Inflammatory macrophage treated with lipopolysaccharide for 4 hours (primary cell): ENCODE results near the gene YPEL2.

Experiments
- DNase-seq: peaks from one replicate; pipeline ENCODE4 v3.0.0-alpha.2; 2020

YPEL2 gene

DNA sequence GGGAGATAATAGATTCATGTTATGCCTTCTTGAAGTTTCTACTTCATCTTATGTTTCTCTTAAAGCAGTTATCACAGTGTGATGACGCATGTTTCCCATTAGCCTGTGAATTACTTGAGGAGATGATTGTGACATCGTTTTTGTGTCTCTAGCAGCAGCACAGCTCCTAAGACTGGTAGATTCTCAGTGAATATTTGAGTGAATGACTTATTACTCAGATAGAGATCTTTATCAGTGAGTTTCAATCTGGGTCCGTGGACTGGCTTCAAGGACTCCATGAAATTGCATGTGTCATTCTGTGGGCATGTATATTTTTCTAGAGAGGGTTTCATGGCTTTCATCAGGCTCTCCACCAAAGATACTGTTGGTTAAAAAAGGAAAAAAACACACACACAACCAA lies 29.9 kb downstream of the YPEL2 start:
- DNase-seq = peak; percentile 57

DNA sequence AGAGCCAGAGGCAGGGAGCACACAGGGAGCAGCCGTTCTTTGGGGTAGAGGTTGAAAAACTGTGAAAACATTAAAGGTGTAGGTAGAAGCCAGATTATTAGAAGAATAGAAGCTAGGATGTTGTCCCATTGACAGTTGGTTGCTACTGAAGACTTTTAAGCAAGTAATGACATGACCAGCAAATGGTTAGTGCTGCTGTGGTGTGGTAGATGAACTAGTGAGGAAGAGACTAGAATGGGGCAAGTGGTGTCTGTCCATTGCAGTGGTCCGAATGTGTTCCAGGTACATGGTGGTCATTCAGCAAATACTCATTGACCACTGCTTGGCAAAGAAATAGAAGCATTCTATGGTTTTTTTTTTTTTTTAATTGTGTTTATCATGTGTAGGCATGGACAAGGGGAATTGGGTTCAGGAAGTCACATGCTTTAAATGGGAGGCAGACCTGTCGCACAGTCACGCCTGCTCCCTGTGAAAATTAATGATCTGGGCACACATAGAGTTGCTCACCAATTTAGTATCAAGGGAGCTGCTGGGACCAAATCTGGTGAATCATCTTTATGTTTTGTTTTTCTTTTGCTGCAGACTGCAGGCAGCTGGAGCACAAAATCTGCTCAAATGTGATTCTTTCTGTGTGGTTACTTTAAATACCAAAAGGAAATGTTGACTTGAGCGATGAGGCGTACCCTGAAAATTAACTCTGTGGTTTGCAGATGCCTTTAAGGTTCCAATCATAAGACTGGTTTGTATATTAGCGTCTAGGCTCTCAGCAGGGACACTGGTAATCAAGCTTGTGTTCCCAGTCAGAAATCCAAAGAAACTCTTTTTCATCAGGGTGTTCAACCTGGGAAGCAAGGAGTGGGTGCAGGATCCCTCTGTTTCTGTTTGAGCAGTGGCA lies 30.7 kb downstream of the YPEL2 start:
- peak; percentile 8 for DNase-seq

- DNase-seq = no peak
Measured at GRCh38 chr17:59362811-59363205, 31.4 kb downstream of the YPEL2 start.

DNA sequence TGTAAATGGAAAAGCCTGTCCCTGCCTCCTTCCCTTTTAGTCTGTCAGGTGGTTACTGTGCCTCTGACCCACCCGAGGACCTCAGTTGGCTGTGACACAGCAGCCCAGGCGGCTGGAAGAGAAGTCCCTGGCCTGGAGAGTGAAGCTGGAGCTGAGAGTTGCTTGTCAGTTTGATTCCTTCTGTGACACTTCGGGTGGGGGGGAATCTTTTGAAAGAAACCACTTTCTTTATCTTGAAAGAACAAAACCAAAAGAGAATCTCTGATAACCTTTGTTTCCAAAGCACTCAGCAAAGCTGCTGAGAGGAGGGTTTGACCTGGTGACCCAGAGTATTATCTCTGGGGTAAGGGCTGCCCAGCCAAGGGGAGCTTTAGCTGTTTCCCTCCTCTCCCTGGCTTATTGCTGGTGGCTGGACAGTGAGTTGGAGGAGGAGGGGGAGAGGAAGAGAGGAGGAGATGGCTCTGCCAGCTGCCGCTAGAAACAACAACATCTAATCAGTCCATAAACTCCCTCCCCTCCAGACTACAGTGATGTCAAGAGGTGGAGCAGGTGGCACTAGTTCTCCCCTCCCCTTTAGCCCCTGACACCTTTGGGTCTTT lies 34.0 kb downstream of the YPEL2 start:
- peak; percentile 59 for DNase-seq

DNA sequence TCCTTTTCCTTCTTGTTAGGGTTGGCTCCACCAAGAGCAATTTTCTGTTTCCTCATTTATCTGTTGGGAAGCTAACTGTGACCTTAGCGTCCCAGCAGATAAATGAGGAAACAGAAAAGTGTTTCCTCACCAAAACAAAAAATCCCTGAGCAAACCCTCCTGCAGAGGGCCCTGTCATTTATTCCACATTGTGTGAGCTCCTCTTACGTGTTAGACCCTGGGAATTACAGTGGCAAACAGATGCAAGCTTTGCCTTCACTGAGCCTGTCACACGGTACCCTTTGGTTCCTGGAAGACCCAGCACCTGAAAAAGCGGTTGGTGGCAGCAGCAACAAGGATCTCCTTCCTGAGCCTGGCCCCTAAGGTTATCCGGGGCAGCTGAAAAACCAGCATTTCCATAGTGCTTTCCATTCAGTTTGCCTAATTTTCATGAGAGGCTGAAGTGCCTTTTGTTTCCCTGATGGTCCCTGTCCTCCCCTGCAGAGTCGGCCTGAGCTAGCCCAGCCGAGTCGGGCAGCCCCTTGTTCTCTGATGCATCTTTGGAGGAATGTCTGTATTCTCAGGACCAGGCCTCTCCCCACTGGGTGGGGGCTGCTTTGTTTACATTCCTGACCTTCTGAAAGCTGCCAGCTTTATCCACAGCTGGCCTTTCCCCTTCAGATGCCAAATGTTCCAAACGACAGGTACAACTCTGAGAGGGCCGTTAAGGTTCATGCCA lies 34.7 kb downstream of the YPEL2 start:
- peak; percentile 93 for DNase-seq

- peak; percentile 29 for DNase-seq
Measured at GRCh38 chr17:59366773-59367656, 35.6 kb downstream of the YPEL2 start.

DNA sequence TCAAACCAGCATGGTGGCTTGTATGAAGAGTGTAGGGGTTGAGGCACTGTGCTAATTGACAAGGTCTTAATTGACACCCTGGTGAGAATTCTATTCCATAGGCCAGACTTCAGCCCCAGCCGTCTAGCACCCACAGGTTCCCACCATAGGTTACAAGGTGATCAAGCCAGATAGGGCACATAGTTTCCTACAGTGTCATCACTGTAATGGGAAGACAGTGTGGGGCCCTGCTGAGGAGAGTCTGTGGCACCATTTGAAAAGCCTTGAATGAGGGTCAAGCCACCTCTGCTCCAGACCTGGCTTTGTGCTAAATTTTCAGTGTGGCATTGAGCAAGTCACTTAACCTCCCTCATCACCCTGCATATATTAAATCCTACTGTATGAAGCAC lies 36.2 kb downstream of the YPEL2 start:
- DNase-seq = no peak

DNA sequence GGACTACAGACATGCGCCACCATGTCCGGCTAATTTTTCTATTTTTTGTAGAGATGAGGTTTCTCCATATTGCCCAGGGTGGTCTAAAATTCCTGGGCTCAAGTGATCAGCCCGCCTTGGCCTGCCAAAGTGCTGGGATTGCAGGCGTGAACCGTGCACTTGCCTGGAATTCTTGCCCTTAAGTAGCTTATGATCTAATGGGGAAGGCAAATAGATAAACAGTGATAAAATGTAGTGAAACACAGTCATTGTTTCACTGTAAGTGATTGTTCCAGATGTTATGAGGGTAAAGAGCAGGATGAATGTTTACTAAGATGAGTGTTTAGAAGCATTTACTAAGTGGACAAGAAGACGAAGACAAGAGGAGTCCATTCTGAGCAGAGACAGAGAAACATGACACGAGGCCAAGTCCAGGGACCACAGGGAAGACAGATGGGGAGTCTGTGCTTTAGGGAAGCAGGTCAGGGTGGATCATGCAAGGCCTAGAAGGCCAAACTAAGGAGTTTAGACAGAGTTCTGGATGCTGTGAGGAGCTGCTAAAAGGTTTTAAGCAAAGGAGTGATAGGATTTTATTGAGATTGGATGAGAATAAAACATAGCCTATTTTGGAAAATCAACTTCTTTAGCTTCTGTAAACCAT lies 36.9 kb downstream of the YPEL2 start:
- no peak for DNase-seq

DNA sequence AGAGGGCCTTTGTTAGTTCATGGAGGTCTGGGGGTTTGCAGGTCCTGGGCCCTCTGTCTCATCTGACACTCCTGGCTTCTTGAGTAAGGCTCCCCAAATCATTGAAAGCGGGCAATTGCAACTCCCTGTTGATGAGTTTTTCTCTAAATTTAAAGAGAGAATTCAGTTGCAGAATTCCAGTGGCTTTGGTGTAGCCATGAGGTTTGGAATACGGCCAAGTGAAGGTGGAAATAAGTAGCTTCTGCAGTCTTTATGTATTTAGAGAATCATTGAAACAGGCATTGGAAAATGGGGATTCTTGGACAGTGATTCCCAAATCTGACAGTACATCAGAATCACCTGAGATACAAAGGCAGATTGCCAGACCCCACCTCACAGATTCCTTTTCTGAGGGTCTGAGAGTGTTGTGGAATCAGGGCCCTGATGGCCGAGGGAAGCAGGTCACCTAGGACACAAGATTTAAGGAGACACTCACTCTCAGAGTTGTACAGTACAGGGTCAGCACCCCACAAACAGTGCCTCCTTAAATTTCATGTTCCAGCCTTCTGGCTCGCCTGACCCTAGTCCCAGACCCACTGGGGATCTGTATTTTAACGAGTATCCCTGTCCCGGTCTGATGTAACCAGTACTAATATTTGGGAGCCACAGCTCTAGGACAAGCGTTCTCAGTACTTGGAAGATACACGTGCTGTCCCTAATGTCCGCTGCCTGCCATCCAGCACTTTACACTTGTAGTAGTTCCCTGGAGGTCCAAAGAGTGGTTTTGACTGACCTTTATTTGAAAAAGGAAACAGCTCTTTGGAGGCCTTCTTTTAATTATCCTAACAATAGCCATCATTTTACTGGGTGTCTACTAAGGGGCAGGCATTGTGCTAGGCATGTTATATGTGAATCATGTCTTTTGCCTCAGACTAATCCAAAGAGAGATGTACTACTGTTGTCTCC lies 37.8 kb downstream of the YPEL2 start:
- no peak for DNase-seq

DNA sequence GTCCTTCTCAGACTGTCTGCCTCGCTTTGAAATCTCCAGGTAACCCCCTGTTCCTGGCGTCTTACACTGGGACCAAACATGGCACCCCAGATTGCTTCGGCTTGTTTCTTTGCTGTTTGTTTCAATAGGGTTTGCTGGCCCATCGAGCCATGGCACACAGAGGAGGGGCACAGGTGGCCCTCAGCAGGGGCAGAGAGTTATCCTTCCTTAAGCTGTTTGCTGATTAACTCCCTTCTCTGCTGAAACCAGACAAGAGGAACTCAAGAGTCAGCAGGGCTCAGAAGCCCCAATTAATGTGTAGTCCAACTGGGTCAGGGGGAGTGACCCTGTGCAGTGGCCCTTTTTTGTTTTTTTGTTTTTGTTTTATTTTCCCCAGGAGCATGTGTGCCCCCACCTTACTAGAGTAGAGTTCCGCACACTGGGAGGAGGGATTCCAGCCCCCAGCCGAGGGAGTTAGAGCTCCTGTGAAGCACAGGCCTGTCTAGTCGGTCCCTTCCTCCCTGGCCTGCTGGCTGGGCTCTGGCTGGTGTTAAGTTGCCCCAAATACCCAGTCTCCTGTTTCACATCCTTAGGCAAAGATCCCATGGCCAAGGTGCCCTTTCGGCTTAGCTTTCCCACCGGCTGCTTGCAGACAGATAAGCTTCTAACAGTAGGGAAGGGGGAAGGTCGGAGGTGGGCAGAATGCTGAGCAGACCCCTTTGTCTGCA lies 39.3 kb downstream of the YPEL2 start:
- DNase-seq = peak; percentile 15

GRCh38 chr17:59371416-59372100 lies 40.1 kb downstream of the YPEL2 start:
- no peak for DNase-seq

- peak; percentile 96 for DNase-seq
Measured at GRCh38 chr17:59372138-59372751, 40.8 kb downstream of the YPEL2 start.

GRCh38 chr17:59373882-59374495 lies 42.5 kb downstream of the YPEL2 start:
- peak; percentile 96 for DNase-seq

- DNase-seq = peak; percentile 54
Measured at GRCh38 chr17:59374612-59375011, 43.2 kb downstream of the YPEL2 start.

DNA sequence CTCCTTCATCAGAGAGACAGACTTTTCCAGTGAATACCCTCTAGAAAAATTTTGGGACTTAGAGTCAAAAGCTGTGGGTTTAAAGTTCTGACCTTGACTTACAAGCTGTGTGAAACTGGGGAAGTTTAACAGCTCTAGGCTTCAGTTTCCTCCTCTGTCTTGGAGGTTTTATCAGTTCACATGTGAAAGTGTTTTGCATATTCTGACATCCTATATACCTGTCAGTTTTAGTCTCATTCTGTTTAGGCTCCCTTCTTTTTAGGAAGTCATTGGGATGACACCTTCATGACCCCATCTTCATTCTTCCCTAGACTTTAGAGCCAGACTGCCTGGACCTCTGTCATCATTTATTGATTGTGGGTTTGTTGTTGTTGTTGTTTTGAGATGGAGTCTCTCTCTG lies 44.4 kb downstream of the YPEL2 start:
- peak; percentile 52 for DNase-seq

DNA sequence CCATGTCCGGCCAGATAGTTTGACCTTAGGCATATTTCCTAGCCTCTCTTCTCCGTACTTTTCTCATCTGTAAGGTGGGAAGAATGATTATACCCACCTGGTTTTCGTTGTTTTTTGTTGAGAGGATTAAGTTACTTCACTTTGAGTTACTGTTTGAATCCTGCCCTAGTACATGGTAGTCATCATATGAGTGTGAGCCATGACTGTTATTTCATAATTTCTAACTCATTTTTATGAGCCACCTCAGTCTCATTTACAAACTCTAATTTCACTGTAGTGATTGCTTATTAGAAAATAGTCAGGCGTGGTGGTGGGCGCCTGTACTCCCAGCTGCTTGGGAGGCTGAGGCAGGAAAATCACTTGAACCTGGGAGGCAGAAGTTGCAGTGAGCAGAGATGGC lies 45.1 kb downstream of the YPEL2 start:
- DNase-seq = peak; percentile 65

- no peak for DNase-seq
Measured at GRCh38 chr17:59377410-59377809, 46.0 kb downstream of the YPEL2 start.

DNA sequence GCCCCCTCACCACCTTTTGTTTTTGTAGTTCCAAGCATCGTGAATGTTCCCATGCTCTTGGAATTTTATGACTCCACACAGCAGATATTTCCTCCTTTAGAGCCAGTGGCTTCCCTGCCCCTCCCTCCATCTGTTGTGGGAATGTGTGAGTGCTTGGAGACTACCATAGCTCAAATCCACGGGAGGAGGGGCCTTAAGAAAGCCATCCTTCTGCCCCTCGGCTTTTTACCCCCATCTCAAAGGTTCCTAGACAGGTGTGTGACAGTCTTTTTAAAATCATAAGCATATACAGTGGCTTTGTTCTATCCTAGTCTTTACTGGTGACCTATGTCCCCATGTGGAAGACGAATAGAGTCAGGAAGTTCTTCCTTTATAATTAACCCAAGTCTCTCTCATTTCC lies 47.2 kb downstream of the YPEL2 start:
- DNase-seq = no peak

GRCh38 chr17:59380474-59380873 lies 49.0 kb downstream of the YPEL2 start:
- DNase-seq = no peak
